ENCODE data around the gene F2. TPM values are rescaled to one million over a fixed set of nuclear protein-coding genes. Genes with fewer than 3 reads are reported as not detected.

F2 gene
- total RNA-seq, 1 experiment from 2014 or later: 0.47 TPM

GRCh38 chr11:46743043-46743442 lies 24.0 kb downstream of the F2 start:
- CTCF ChIA-PET: interaction anchor here (0.6 kb wide), 1 partner anchor 550 kb away, joined by 3 read pairs; no protein-coding TSS in a partner anchor
- intact Hi-C loops (cut with micrococcal nuclease): no loop called here

GRCh38 chr11:46743693-46744339 lies 24.8 kb downstream of the F2 start:
- Histone ChIP-seq H3K79me2 (ENCODE audit: insufficient read depth, low read length) (no peaks in the 10 kb centered on the region), H3K27me3 (ENCODE audit: insufficient read depth, low read length) (no peaks in the 10 kb centered on the region), H3K27ac (ENCODE audit: low read depth, low read length) (no peak overlapping the region), H3K9me3 (ENCODE audit: control insufficient read depth in 1 of 2, insufficient read depth in 1 of 2, low read depth in 1 of 2, low read length in 2 of 2) (no peaks in the 10 kb centered on the region), H3K9ac (ENCODE audit: low read length) (no peak overlapping the region), H3K36me3 (ENCODE audit: control insufficient read depth in 1 of 2, insufficient read depth in 2 of 2, low read length in 2 of 2) (peaks cover 63 to 70% of the 10 kb centered on the region in 2 experiments), H4K20me1 (ENCODE audit: insufficient read depth) (no peaks in the 10 kb centered on the region), H3K4me1 (ENCODE audit: control insufficient read depth in 1 of 2, insufficient read depth in 2 of 2, low read length in 2 of 2) (no peaks in the 10 kb centered on the region), H2AFZ (ENCODE audit: low read depth, low read length, poor library complexity, severe bottlenecking) (no peak overlapping the region), H3K9me2 (ENCODE audit: insufficient read depth) (no peaks in the 10 kb centered on the region), H3K4me2 (ENCODE audit: low read length) (no peak overlapping the region), H3K4me3 (replicated peaks in 1 of 2; ENCODE audit: low read depth in 1 of 2, low read length in 2 of 2) (no peak overlapping the region)
- RAD21 ChIA-PET (ENCODE audit: low non-redundant PET in 1 of 2, low total read pairs in 2 of 2, uncharacterized antibody in 2 of 2, unreplicated experiment in 2 of 2): no interaction called here
- DNase-seq (ENCODE audit: low read depth, low spot score): no peak
- BruUV-seq (replicated peaks): TSS peak; percentile 24
- intact Hi-C loops (cut with micrococcal nuclease): no loop called here
- ATAC-seq: no peak
- TF ChIP-seq ATF3 (IDR thresholded peaks at IDR 0.05) (no peak), SIN3A (IDR thresholded peaks at IDR 0.05; ENCODE audit: low read depth) (no peak)
- CTCF ChIA-PET: no interaction called here
- POLR2A ChIA-PET: no interaction called here

More at GRCh38 chr11:46743043-46743442, 24.0 kb downstream of the F2 start:
- POLR2A ChIA-PET: no interaction called here
- no peak overlapping the region for H3K27ac ChIP-seq (ENCODE audit: low read depth, low read length)
- H3K4me2 ChIP-seq (ENCODE audit: low read length): no peak overlapping the region
- no peaks in the 10 kb centered on the region for H3K27me3 ChIP-seq (ENCODE audit: insufficient read depth, low read length)
- no peaks in the 10 kb centered on the region for H3K4me1 ChIP-seq (ENCODE audit: control insufficient read depth in 1 of 2, insufficient read depth in 2 of 2, low read length in 2 of 2)
- no peaks in the 10 kb centered on the region for H3K9me3 ChIP-seq (ENCODE audit: control insufficient read depth in 1 of 2, insufficient read depth in 1 of 2, low read depth in 1 of 2, low read length in 2 of 2)
- H3K79me2 ChIP-seq (ENCODE audit: insufficient read depth, low read length): no peaks in the 10 kb centered on the region
- DNase-seq (ENCODE audit: low read depth, low spot score): no peak
- no peak overlapping the region for H2AFZ ChIP-seq (ENCODE audit: low read depth, low read length, poor library complexity, severe bottlenecking)
- H4K20me1 ChIP-seq (ENCODE audit: insufficient read depth): no peaks in the 10 kb centered on the region
- H3K9me2 ChIP-seq (ENCODE audit: insufficient read depth): no peaks in the 10 kb centered on the region
- no TSS peak for BruUV-seq (replicated peaks)
- peaks cover 61 to 68% of the 10 kb centered on the region in 2 experiments for H3K36me3 ChIP-seq (ENCODE audit: control insufficient read depth in 1 of 2, insufficient read depth in 2 of 2, low read length in 2 of 2)
- TF ChIP-seq ATF3 (IDR thresholded peaks at IDR 0.05) (no peak), POLR2A (IDR thresholded peaks at IDR 0.05; ENCODE audit: borderline replicate concordance, extremely low read depth, insufficient read depth, insufficient read length) (no peak), ZFX (IDR thresholded peaks at IDR 0.05) (no peak)
- H3K9ac ChIP-seq (ENCODE audit: low read length): no peak overlapping the region
- ATAC-seq: no peak
- RAD21 ChIA-PET (ENCODE audit: low non-redundant PET in 1 of 2, low total read pairs in 2 of 2, uncharacterized antibody in 2 of 2, unreplicated experiment in 2 of 2): no interaction called here
- no peak overlapping the region for H3K4me3 ChIP-seq (replicated peaks in 1 of 2; ENCODE audit: low read depth in 1 of 2, low read length in 2 of 2)
